Measurements from ENCODE around the gene CRY2.

DNA sequence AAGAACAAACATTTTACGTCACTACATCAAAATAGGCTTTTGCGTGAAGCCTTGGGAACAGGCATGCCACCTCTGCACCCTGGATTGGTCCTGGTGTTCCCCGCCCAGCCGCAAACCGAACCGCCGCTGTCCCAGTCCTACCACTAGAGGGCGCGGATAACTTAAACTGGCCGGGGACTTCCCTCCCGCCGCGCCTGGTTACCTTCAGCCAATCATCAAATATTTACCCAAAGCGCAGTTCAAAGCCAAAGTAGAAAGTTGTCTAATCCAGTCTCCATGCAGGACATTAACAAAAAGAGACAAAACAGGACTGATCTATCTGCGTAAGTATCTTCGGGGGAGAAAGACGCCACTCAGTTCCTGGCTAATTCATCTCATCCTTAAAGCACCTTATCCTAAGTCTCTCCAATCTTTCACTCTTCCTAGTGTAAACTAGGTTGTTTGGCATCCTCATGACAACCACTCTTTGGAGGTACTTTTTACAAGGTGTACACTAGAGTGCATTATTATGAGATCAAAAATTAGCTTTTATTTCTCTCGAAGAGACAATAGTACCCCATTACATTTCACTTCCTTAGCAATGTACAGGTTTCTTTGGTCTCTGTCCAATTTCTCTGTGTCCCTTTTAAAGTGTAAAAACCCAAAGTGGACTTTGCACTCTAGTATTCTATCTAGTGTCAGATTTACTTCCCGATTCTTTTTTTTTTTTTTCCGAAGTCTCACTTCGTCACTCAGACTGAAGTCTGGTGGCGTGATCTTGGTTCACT, 3.9 kb upstream of the CRY2 start:
- TF ChIP-seq, protein P1, sequence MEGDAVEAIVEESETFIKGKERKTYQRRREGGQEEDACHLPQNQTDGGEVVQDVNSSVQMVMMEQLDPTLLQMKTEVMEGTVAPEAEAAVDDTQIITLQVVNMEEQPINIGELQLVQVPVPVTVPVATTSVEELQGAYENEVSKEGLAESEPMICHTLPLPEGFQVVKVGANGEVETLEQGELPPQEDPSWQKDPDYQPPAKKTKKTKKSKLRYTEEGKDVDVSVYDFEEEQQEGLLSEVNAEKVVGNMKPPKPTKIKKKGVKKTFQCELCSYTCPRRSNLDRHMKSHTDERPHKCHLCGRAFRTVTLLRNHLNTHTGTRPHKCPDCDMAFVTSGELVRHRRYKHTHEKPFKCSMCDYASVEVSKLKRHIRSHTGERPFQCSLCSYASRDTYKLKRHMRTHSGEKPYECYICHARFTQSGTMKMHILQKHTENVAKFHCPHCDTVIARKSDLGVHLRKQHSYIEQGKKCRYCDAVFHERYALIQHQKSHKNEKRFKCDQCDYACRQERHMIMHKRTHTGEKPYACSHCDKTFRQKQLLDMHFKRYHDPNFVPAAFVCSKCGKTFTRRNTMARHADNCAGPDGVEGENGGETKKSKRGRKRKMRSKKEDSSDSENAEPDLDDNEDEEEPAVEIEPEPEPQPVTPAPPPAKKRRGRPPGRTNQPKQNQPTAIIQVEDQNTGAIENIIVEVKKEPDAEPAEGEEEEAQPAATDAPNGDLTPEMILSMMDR (IDR thresholded peaks at IDR 0.05): peak; percentile 91 to 97 (median 91)
- TF ChIP-seq POLR2A (IDR thresholded peaks at IDR 0.05): no peak
